IMR-90 (cell line): ENCODE data around the gene COL1A1. TPM values are rescaled to one million over a fixed set of nuclear protein-coding genes. Genes with fewer than 3 reads are reported as not detected.

Source experiments
- ATAC-seq: fragments of 200-7000 bp; cut with Tn5 transposase; 2 replicates; pipeline ENCODE4 v1.9.1; 2020; ENCODE audit warnings: low read depth, mild to moderate bottlenecking, moderate library complexity
- BruUV-seq: library from RNA; stranded (reverse); fragments of 400-500 nt; replicated peaks from 2 replicates; lab custom pipeline; 2021; lab: Mats Ljungman, UMichigan
- CTCF ChIA-PET: fragments of 300-600 bp; formaldehyde crosslinking; extraction: SDS; loops from one replicate; lab custom pipeline; 2021; ENCODE audit warnings: antibody characterized with exemption; lab: Yijun Ruan, JAX
- POLR2A ChIA-PET: fragments of 300-600 bp; sonication (Branson Sonifier 250); formaldehyde crosslinking; loops from one replicate; lab custom pipeline; 2022; ENCODE audit warnings: antibody characterized with exemption; ENCODE audit not compliant: unreplicated experiment; lab: Charles Lee
- DNase-seq: peaks from one replicate; pipeline ENCODE4 v3.0.0; 2013
- H2AFZ ChIP-seq: replicated peaks from 2 replicates; pipeline ENCODE3; 2013; ENCODE audit warnings: low read length, mild to moderate bottlenecking; ENCODE audit not compliant: poor library complexity
- H2AK5ac ChIP-seq: 2 replicates; pipeline ENCODE4 v1.6.1; 2013; ENCODE audit warnings: low read depth, low read length, inconsistent platforms
- H2AK9ac ChIP-seq: replicated peaks from 2 replicates; pipeline ENCODE3; 2013; ENCODE audit warnings: mild to moderate bottlenecking, low read depth, low read length, moderate library complexity; ENCODE audit not compliant: poor library complexity
- H2BK120ac ChIP-seq: 2 replicates; pipeline ENCODE4 v1.6.1; 2013; ENCODE audit warnings: low read depth, low read length, inconsistent platforms
- H2BK15ac ChIP-seq: 3 replicates; pipeline ENCODE4 v1.6.1; 2013; ENCODE audit warnings: low read depth, low read length, inconsistent platforms
- H2BK20ac ChIP-seq: 2 replicates; pipeline ENCODE4 v1.6.1; 2013; ENCODE audit warnings: low read depth, mild to moderate bottlenecking, inconsistent platforms, low read length, moderate library complexity
- H2BK5ac ChIP-seq: 2 replicates; pipeline ENCODE4 v1.6.1; 2013; ENCODE audit warnings: mild to moderate bottlenecking, low read depth, low read length, inconsistent platforms; ENCODE audit not compliant: poor library complexity, severe bottlenecking
- H3K14ac ChIP-seq: replicated peaks from 2 replicates; pipeline ENCODE4 v1.6.1; 2013; ENCODE audit warnings: low read depth, low read length, inconsistent platforms
- H3K18ac ChIP-seq: 2 replicates; pipeline ENCODE4 v1.6.1; 2013; ENCODE audit warnings: low read depth, low read length, control low read depth
- H3K23ac ChIP-seq: 2 replicates; pipeline ENCODE4 v1.6.1; 2013; ENCODE audit warnings: low read depth, low read length, inconsistent platforms
- H3K27ac ChIP-seq: 2 replicates; pipeline ENCODE4 v1.5.1; 2013; ENCODE audit warnings: mild to moderate bottlenecking, control low read depth, low read length; ENCODE audit not compliant: insufficient read depth
- H3K27me3 ChIP-seq: 2 replicates; pipeline ENCODE4 v1.6.1; 2013; ENCODE audit warnings: low read length; ENCODE audit not compliant: control insufficient read depth, insufficient read depth
- H3K36me3 ChIP-seq: 2 replicates; pipeline ENCODE4 v1.6.1; 2013; ENCODE audit warnings: low read length, mixed read lengths; ENCODE audit not compliant: control insufficient read depth, insufficient read depth
- H3K4ac ChIP-seq: 2 replicates; pipeline ENCODE4 v1.6.1; 2013; ENCODE audit warnings: low read depth, low read length, inconsistent platforms
- H3K4me1 ChIP-seq: 2 replicates; pipeline ENCODE4 v1.6.1; 2013; ENCODE audit warnings: low read length, mixed read lengths; ENCODE audit not compliant: control insufficient read depth, insufficient read depth
- H3K4me2 ChIP-seq: 2 replicates; pipeline ENCODE4 v1.6.1; 2013; ENCODE audit warnings: low read depth, mild to moderate bottlenecking, control low read depth, low read length, moderate library complexity
- H3K4me3 ChIP-seq: 2 replicates; pipeline ENCODE4 v1.5.1; 2013; ENCODE audit warnings: low read depth, mild to moderate bottlenecking, control low read depth, low read length, moderate library complexity; ENCODE audit not compliant: insufficient read depth
- H3K56ac ChIP-seq: 2 replicates; pipeline ENCODE4 v1.6.1; 2013; ENCODE audit warnings: low read length, inconsistent platforms; ENCODE audit not compliant: insufficient read depth; ENCODE audit errors: extremely low read depth
- H3K79me1 ChIP-seq, 2 experiments: 2 replicates each; pipeline ENCODE4 v1.6.1; 2013; ENCODE audit warnings: low read length in 2 of 2, inconsistent platforms in 1 of 2, low read depth in 1 of 2
- H3K9ac ChIP-seq: 2 replicates; pipeline ENCODE4 v1.6.1; 2013; ENCODE audit warnings: low read depth, low read length, control low read depth
- H3K9me1 ChIP-seq: 2 replicates; pipeline ENCODE4 v1.6.1; 2013; ENCODE audit warnings: low read length, inconsistent platforms; ENCODE audit not compliant: insufficient read depth
- H3K9me3 ChIP-seq: 2 replicates; pipeline ENCODE4 v1.6.1; 2013; ENCODE audit warnings: low read length; ENCODE audit not compliant: control insufficient read depth, insufficient read depth
- H4K20me1 ChIP-seq: 2 replicates; pipeline ENCODE4 v1.6.1; 2013; ENCODE audit warnings: low read length, inconsistent platforms; ENCODE audit not compliant: insufficient read depth
- H4K5ac ChIP-seq: 2 replicates; pipeline ENCODE4 v1.6.1; 2013; ENCODE audit warnings: mild to moderate bottlenecking, low read depth, low read length, control low read depth
- H4K8ac ChIP-seq, 2 experiments: 2 replicates each; pipeline ENCODE4 v1.6.1; 2013; ENCODE audit warnings: low read depth in 2 of 2, low read length in 2 of 2, control low read depth in 1 of 2, inconsistent platforms in 1 of 2
- H4K91ac ChIP-seq: 2 replicates; pipeline ENCODE4 v1.6.1; 2013; ENCODE audit warnings: low read depth, low read length, inconsistent platforms; ENCODE audit not compliant: insufficient read depth
- CHD1 ChIP-seq: IDR thresholded peaks from 2 replicates; pipeline ENCODE4 v1.6.1; 2012; ENCODE audit warnings: low read depth, low read length, improper control_type of control experiment
- MXI1 ChIP-seq: IDR thresholded peaks from 2 replicates; pipeline ENCODE4 v1.6.1; 2012; ENCODE audit warnings: low read depth, mild to moderate bottlenecking, low read length, moderate library complexity, borderline replicate concordance
- WGBS, 2 experiments: methylation state at CpG; one replicate each; pipeline versions ENCODE4 v1.1.5 to v1.1.7; 2013; ENCODE audit warnings: missing lambda C conversion rate in 2 of 2; ENCODE audit not compliant: insufficient read length in 1 of 2; ENCODE audit errors: extremely low coverage in 2 of 2; 5-methylcytosine and 5-hydroxymethylcytosine counted together
- dilution Hi-C: fragments of 300-500 bp; cut with HindIII; formaldehyde crosslinking; loops from one replicate; pipeline ENCODE4 v1.14.3; 2018; ENCODE audit warnings: low sequenced_read_pairs; ENCODE audit not compliant: unreplicated experiment
- in situ Hi-C: fragments of 300-500 bp; cut with MboI; formaldehyde crosslinking; loops from 3 replicates; pipeline ENCODE4 v1.14.3; 2019; ENCODE audit warnings: low sequenced_read_pairs, inconsistent platforms, mixed read lengths
- intact Hi-C: fragments of 100-400 bp; cut with micrococcal nuclease; formaldehyde crosslinking; loops from 2 replicates; pipeline ENCODE4 v1.10.0; 2022
- polyA plus RNA-seq, 3 experiments: library from polyadenylated mRNA; depleted of rRNA; stranded (reverse); fragments of >200 nt; gene quantifications; 2 replicates each; pipeline ENCODE4 v1.2.3, GENCODE V29; 2012; ENCODE audit warnings: low replicate concordance in 1 of 3
- total RNA-seq: library from RNA; depleted of rRNA; stranded (reverse); fragments of >200 nt; gene quantifications from 2 replicates; pipeline ENCODE4 v1.2.3, GENCODE V29; 2012

COL1A1 gene
- total and polyA plus RNA-seq, 2 of the 4 experiments (the other 2 are of a cell fraction): 2,180 to 4,350 TPM

DNA sequence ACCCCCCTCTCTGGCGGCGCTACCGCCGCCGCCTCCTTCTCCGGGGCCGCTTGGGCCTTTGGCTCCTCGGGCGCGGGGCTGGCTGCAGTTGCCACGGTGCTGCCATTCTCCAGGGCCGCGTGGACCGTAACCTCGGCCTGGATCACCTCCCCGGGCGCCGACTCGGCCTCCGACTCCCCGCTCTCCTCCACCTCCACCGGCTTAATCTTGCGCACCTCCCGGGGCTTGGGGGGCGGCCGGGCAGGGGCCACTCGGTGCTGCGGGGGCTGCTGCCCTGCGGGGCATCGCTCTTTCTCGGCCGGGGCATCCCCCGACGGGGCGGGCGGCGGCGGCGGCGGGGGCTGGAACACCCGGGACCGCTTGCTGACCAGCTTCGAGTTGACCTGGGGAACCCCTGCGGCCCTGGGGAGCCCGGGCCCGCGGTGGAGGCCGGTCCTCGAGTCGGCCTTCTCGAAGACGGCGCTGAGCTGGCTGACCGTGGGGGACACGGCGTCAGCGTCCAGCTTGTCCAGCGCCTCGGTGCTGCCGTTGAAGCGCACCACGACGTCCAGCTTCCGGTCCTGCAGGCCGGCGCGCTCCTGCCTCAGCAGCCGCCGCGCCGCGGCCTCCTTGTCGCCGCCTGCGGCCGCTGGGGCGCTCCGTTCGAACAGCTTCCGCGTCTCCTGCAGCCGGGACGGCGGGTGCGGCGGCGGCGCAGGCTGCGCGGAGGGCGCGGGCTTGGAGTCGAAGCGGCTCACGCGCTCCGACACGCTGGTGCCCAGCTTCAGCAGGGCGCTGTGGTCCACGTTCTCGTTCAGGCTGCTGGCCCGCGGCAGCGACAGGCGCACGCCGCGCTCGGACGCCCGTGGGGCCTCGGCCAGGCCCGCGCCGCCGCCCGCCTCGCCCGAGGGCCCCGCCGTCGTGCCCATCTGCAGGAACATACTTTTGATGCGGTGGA, 51.7 kb downstream of the COL1A1 start:
- H3K56ac ChIP-seq: peak overlapping the region; percentile 69; the same call in 1 of the 2 replicates
- peak overlapping the region; percentile 92 for H3K4ac ChIP-seq
- in situ Hi-C loops: no loop called here
- 0 out of 2 replicates have a peak overlapping the region, but pooled peaks have one; percentile 66 for H2BK120ac ChIP-seq
- H3K9me1 ChIP-seq: peaks cover 4% of the 10 kb centered on the region; the same call in 1 of the 2 replicates
- H3K27ac ChIP-seq: peak overlapping the region; percentile 88
- dilution Hi-C loops: no loop called here
- peaks cover 7 to 64% of the 10 kb centered on the region in 2 experiments; a peak in 3 of 4 replicates for H3K79me1 ChIP-seq
- peak overlapping the region; percentile 81 for H2BK5ac ChIP-seq
- peaks cover 27% of the 10 kb centered on the region for H3K4me1 ChIP-seq
- peak overlapping the region; percentile 92 for H3K9ac ChIP-seq
- CTCF ChIA-PET: interaction anchor here (0.8 to 1.6 kb wide), 2 partner anchors 11 to 12 kb away, joined by 3 to 5 read pairs; no protein-coding TSS in a partner anchor
- no peak overlapping the region; the same call in 1 of the 2 replicates for H3K18ac ChIP-seq
- peak; percentile 61; the same call in 1 of the 2 replicates for TF ChIP-seq MXI1
- no peak for TF ChIP-seq CHD1
- H2AK5ac ChIP-seq: peak overlapping the region; percentile 94
- POLR2A ChIA-PET: no interaction called here
- H4K20me1 ChIP-seq: peaks cover 45% of the 10 kb centered on the region
- H3K36me3 ChIP-seq: peaks cover 7% of the 10 kb centered on the region
- H3K4me2 ChIP-seq: peak overlapping the region; percentile 89
- intact Hi-C loops: loop anchor here (2.0 kb wide), 1 partner anchor 55 kb away; the partner anchor contains the start of gene PDK2
- 0% methylated on average over 55 of the region's 123 CpGs; no CpG with 5 or more reads in 1 of the 2 experiments for WGBS, 2 experiments
- peak overlapping the region; percentile 90 for H3K14ac ChIP-seq
- ATAC-seq (no peak), DNase-seq (peak; percentile 48)
- H4K5ac ChIP-seq: 0 out of 2 replicates have a peak overlapping the region, but pooled peaks have one; percentile 45
- no TSS peak for BruUV-seq
- H3K4me3 ChIP-seq: peak overlapping the region; percentile 86
- H3K27me3 ChIP-seq: no peaks in the 10 kb centered on the region
- peak overlapping the region; percentile 76 for H3K23ac ChIP-seq
- H2BK20ac ChIP-seq: no peak overlapping the region
- H3K9me3 ChIP-seq: no peaks in the 10 kb centered on the region
- peak overlapping the region in 1 of 2 experiments; percentile 57; a peak in 1 of 4 replicates for H4K8ac ChIP-seq
- no peak overlapping the region for H2BK15ac ChIP-seq
- peak overlapping the region; percentile 96 for H2AK9ac ChIP-seq
- peak overlapping the region; percentile 84 for H2AFZ ChIP-seq
- peak overlapping the region; percentile 70 for H4K91ac ChIP-seq
